Measurements from ENCODE around the gene REEP5. TPM values are rescaled to one million over a fixed set of nuclear protein-coding genes. Genes with fewer than 3 reads are reported as not detected.

Gene REEP5
- total and polyA plus RNA-seq, 2 of the 13 experiments (the other 11 are each of a cell fraction or from before 2014, with no cell fraction given), result 49.4 to 239 TPM

GRCh38 chr5:112921026-112921832, 798 bp downstream of the REEP5 start (continued):
- TF ChIP-seq ZBTB42 (CRISPR knock-in tag; IDR thresholded peaks at IDR 0.05), result no peak
- no peak for TF ChIP-seq ZNF550 (CRISPR knock-in tag; IDR thresholded peaks at IDR 0.05; ENCODE audit: borderline replicate concordance)
- TF ChIP-seq ZNF644 (CRISPR knock-in tag; IDR thresholded peaks at IDR 0.05; ENCODE audit: low read depth), result no peak
- no peak for TF ChIP-seq ZBTB49 (CRISPR knock-in tag; IDR thresholded peaks at IDR 0.05; ENCODE audit: borderline replicate concordance)
- peak; percentile 25; the same call in 1 of the 2 replicates for TF ChIP-seq ZNF543 (CRISPR knock-in tag; IDR thresholded peaks at IDR 0.05)
- no peak for TF ChIP-seq HMG20B (CRISPR knock-in tag; conservative IDR thresholded peaks at IDR 0.05)
- TF ChIP-seq ZNF674 (CRISPR knock-in tag; IDR thresholded peaks at IDR 0.05; ENCODE audit: low read depth), result no peak
- no peak for TF ChIP-seq ZNF256 (CRISPR knock-in tag; conservative IDR thresholded peaks at IDR 0.05)
- TF ChIP-seq SCMH1 (CRISPR knock-in tag; IDR thresholded peaks at IDR 0.05; ENCODE audit: borderline replicate concordance), result no peak
- TF ChIP-seq ZGPAT (CRISPR knock-in tag; IDR thresholded peaks at IDR 0.05), result peak; percentile 78; the same call in 1 of the 2 replicates
- no peak for TF ChIP-seq ZFP36L2 (CRISPR knock-in tag; IDR thresholded peaks at IDR 0.05)
- peak; percentile 75 for TF ChIP-seq HNRNPLL (IDR thresholded peaks at IDR 0.05; ENCODE audit: low read depth, low read length, poor library complexity, severe bottlenecking)
- 0 out of 2 replicates have a peak, but pooled peaks have one; percentile 17 for TF ChIP-seq ZNF546 (CRISPR knock-in tag; conservative IDR thresholded peaks at IDR 0.05)
- TF ChIP-seq MIER3 (CRISPR knock-in tag; IDR thresholded peaks at IDR 0.05; ENCODE audit: borderline replicate concordance), result no peak
- no peak for TF ChIP-seq SRF (IDR thresholded peaks at IDR 0.05; ENCODE audit: low read depth, low read length)
- TF ChIP-seq ZNF143 (CRISPR knock-in tag; IDR thresholded peaks at IDR 0.05), result peak; percentile 74
- no peak for TF ChIP-seq IRF9 (CRISPR knock-in tag; IDR thresholded peaks at IDR 0.05; ENCODE audit: borderline replicate concordance)
